GM18526 (cell line): ENCODE data around the gene IGFBP4.

Experiments used
- POLR2A ChIP-seq: IDR thresholded peaks from 3 replicates; pipeline ENCODE4 v1.6.1; 2011; ENCODE audit not compliant: insufficient read length; ENCODE audit errors: extremely low read depth

Gene IGFBP4

GRCh38 chr17:40460968-40461731, 17.9 kb downstream of the IGFBP4 start:
- no peak for TF ChIP-seq POLR2A

- no peak for TF ChIP-seq POLR2A
Observed at GRCh38 chr17:40461732-40462342, 18.6 kb downstream of the IGFBP4 start.

- TF ChIP-seq POLR2A = no peak
Observed at GRCh38 chr17:40462343-40463121, 19.3 kb downstream of the IGFBP4 start.

DNA sequence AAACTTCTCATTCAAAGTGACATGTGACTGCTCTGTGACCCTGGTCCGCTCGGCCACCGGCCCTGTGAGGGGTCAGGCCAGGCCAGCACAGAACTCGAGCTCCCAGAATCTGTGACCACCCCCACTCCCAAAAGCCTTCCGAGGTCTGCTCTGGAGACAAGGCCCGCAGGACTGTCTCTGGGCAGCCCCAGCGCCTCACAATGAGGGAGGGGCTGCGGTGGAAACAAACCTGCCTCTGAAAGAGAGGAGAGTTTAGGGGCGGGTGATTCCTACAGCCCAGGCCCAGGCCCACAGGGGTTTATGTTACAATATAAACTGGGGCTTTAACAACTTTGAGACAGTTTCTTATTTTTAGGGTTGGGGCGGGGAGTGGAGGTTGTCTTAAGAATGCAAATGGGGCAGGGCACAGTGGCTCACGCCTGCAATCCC, 19.9 kb downstream of the IGFBP4 start:
- no peak for TF ChIP-seq POLR2A

DNA sequence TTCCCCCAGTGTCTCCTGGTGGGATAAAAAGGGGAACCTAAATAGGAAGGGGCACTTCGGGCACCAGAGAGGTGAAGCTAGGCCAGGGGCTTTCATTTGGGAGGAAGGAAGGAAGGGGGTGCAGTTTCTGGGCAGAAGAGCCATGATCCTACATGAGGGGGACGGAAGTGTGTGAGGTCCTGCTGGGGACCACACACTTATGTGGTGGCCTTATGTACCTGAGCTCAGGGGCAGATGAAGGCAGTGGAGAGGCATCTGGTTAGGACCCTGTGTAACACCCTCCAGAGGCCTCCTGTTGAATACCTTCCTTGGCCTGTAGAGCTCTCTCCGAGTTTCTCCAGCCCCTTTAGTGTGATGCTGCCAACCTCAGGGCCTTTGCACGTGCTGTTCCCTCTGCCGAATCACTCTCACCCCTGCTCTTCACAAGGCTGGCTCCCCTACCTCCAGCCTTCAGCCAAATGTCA, 21.2 kb downstream of the IGFBP4 start:
- no peak for TF ChIP-seq POLR2A

- no peak for TF ChIP-seq POLR2A
Observed at GRCh38 chr17:40466298-40466971, 23.2 kb downstream of the IGFBP4 start.

DNA sequence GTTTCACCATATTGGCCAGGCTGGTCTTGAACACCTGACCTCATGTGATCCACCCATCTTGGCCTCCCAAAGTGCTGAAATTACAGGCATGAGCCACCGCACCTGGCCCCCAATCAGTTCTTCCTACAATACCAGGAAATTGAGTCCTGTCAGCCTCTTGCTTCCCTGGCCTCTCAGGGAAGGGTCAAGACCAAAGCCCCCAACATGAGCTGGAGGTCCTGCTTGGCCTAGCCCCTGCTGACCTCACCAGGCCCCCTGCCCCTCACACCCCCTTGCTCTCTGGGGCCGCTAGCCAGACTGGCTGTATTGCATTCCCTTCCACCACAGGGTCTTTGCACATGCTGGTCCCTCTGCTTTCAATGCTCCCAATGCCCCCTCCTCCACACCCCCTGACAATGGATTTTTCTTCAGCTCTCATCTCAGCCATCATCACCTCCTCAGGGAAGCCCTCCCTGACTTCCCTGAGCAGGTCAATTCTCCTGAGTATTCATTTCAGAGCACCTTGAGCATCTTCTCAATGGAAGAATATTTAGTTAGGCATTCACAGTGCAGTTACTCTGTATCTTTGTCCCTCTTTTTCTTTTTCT, 24.1 kb downstream of the IGFBP4 start:
- no peak for TF ChIP-seq POLR2A

DNA sequence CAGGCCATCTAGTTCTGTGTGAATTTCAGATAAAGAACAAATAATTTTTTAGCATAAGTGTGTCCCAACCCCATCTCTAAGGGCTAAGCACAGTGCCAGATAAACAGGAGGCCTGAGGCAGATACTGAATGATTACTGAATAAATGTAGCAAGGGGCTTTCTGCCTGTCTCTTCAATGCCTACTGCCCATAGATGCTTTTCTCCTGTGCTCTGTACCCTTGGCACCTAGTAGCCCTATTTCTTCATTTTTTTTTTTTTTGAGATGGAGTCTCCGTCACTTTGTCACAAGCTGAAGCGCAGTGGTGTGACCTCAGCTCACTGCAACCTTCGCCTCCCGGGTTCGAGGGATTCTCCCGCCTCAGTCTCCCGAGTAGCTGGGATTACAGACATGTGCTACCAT, 25.3 kb downstream of the IGFBP4 start:
- no peak for TF ChIP-seq POLR2A

DNA sequence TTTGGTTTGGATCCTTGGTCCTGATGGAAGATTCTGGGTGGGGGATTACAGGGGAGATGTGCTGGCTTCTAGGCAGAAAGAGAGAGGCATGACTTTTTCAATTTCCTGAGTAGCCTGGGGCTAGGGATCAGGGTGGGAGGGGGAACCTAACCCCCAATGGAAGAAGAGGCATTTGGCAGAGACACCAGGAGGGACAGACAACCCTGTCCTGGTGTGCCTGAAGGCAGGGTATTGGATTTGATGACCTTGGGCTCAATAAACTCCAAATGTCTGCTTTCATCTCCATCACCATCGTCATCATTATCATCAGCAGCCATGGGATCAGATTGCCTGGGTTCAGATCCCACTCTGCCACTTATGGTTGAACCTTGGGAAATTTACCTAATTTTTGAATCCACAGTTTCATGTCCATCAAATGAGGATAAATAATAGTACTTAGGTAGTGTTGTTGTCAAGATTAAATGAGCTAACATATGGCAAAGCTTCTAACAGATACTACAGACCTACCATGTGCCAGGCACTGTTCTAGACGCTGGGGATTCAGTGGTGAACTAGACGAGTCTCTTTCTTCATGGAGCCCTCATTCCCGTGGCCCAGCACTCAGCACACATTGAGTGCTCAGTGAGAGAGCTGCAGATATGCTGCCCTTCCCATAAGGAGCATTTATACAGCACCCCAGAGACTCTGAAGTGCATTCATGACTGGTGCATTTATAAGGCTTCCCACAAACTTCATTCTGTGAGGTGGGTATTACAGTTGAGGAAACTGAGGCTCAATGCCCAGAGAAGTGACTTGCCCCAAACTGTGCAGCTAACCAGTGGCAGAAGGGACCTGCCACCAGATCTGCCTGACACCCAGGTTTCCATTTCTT, 26.8 kb downstream of the IGFBP4 start:
- TF ChIP-seq POLR2A = no peak

DNA sequence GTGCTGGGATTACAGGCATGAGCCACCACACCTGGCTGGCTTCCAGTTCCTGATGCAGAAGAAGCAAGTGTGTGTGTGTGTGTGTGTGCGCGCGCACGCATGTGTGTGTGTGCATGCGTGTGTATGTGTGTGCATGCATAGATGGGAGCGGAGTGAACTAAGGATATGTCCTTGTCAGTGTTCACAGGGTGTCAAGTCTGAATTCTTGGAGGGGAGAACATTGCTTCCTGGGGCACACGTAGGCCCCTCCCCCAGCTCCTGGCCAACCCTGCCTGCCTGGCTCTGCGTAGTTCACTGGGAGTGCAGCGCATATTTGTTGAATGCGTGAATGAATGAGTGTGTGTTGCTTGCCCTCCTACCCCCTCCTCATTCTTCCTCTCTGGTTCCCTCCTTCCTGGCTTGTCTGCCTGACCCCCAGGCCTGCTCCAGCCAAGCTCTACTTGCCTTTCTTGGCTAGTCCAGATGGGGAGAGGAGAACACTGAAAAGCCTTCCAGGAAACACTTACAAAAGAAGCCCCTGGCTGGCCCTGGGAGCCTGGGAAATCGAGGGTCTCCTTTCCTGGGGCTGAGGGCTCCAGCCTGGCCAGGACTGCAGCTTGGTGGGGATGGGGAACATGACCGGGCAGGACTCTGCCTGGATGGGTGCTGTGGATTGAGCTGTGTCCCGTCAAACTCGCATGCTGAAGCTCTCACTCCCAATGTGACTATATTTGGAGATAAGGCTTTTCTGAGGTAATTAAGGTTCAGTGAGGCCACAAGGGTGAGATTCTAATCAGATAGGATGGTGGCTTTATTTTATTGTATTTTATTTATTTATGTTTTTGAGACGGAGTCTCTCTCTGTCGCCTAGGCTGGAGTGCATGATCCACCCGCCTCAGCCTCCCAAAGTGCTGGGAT, 27.9 kb downstream of the IGFBP4 start:
- no peak for TF ChIP-seq POLR2A

DNA sequence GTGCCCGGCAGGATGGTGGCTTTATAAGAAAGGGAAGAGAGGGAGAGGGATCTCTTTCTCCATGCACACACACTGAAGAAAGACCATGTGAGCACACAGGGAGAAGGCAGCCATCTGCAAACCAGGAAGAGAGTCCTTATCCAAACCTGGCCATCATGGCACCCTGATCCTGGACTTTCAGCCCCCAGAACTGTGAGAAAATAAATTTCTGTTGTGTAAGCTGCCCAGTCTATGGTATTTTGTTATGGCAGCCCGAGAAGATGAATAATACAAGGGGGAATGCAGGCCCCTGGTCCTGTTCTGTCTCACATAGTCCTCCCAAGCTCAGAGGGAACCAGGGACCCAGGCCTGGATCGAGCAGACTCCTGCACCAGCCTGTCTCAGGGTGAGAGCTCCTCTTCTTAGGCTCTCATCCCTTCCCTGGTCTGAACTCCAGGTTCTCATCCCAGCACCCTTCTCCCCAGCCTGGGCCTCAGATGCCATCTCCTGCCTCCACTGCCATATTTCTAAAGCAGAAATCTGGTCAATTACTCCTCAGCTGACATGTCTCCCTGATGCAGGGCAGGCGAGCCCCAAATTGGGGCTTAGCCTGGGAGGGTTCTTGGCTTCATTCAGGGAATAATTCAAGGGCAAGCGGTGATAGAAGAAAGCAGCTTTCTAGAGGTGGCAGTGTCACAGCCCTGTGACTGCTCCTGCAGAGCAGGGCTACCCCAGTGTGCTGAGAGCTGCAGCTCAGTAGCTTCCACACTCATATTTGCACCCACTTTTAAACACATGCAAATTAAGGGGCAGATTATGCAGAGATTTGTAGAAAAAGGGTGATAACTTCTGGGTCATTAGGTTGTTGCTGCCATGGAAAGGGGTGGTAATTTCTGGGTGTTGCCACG, 28.8 kb downstream of the IGFBP4 start:
- TF ChIP-seq POLR2A = no peak
